ENCODE measurements around the gene LY9. TPM values are rescaled to one million over a fixed set of nuclear protein-coding genes. Genes with fewer than 3 reads are reported as not detected.

Gene LY9
- total RNA-seq, 1 experiment from 2014 or later: not detected

DNA sequence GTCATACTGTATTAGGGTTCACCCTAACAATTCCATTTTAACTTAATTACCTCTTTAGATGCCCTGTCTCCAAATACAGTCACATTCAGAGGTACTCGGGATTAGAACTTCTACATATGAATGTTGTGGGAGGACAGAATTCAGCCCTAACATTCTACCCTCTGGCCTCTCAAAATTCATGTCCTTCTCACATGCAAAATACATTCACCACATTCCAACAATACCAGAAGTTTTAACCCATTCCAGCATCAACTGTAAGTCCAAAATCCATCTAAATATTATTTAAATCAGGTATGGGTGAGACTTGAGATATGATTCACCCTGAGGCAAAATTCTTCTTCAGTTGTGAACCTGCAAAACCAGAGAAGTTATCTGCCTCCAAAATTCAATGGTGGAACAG, 14.5 kb downstream of the LY9 start:
- ChIA-PET CTCF (no interaction called here), POLR2A (ENCODE audit: low non-redundant PET) (no interaction called here)
- H3K27me3 ChIP-seq (replicated peaks; ENCODE audit: insufficient read depth, low read depth, low read length, poor library complexity): peaks cover 3% of the 10 kb centered on the region
- no peak for DNase-seq (ENCODE audit: low spot score)
- H3K27ac ChIP-seq (ENCODE audit: low read depth, low read length, poor library complexity, severe bottlenecking): no peak overlapping the region
- no peaks in the 10 kb centered on the region for H3K36me3 ChIP-seq (ENCODE audit: insufficient read depth, low read length, poor library complexity, severe bottlenecking)
- TF ChIP-seq EZH2 (IDR thresholded peaks at IDR 0.05; ENCODE audit: borderline replicate concordance, low read depth, low read length, poor library complexity, severe bottlenecking): no peak
- TF ChIP-seq, protein P1, sequence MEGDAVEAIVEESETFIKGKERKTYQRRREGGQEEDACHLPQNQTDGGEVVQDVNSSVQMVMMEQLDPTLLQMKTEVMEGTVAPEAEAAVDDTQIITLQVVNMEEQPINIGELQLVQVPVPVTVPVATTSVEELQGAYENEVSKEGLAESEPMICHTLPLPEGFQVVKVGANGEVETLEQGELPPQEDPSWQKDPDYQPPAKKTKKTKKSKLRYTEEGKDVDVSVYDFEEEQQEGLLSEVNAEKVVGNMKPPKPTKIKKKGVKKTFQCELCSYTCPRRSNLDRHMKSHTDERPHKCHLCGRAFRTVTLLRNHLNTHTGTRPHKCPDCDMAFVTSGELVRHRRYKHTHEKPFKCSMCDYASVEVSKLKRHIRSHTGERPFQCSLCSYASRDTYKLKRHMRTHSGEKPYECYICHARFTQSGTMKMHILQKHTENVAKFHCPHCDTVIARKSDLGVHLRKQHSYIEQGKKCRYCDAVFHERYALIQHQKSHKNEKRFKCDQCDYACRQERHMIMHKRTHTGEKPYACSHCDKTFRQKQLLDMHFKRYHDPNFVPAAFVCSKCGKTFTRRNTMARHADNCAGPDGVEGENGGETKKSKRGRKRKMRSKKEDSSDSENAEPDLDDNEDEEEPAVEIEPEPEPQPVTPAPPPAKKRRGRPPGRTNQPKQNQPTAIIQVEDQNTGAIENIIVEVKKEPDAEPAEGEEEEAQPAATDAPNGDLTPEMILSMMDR (conservative IDR thresholded peaks at IDR 0.05; ENCODE audit: low read depth, low read length): no peak
- BruUV-seq (replicated peaks): no TSS peak
- H3K4me3 ChIP-seq (ENCODE audit: low read depth, low read length, poor library complexity, severe bottlenecking): no peak overlapping the region
- H3K9me3 ChIP-seq (ENCODE audit: low read depth, low read length, poor library complexity, severe bottlenecking): peaks cover 12% of the 10 kb centered on the region
- no peaks in the 10 kb centered on the region for H3K4me1 ChIP-seq (ENCODE audit: insufficient read depth, low read length, poor library complexity, severe bottlenecking)
- intact Hi-C loops (cut with micrococcal nuclease; ENCODE audit: unreplicated experiment): no loop called here

DNA sequence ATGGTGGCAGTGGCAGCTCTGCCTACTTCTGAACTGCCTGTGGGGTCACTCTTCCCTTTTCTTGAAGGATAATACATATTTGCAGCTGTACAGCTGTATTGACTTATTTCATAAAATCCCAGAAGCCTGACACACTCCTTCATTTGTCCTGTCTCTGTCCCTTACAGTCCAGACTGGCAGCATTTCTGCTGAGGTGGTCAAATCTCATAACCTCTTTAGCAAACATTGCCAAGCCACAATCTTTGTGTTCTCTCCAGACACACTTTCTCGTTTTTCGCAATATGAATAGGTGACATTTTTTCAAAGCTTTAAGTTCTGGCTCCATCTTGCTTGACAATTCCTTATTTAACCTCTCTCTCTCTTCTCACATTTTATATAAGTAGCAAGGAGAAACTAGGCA, 15.2 kb downstream of the LY9 start:
- no TSS peak for BruUV-seq (replicated peaks)
- Histone ChIP-seq H3K27me3 (replicated peaks; ENCODE audit: insufficient read depth, low read depth, low read length, poor library complexity) (peaks cover 3% of the 10 kb centered on the region), H3K36me3 (ENCODE audit: insufficient read depth, low read length, poor library complexity, severe bottlenecking) (no peaks in the 10 kb centered on the region), H3K4me3 (ENCODE audit: low read depth, low read length, poor library complexity, severe bottlenecking) (no peak overlapping the region), H3K4me1 (ENCODE audit: insufficient read depth, low read length, poor library complexity, severe bottlenecking) (no peaks in the 10 kb centered on the region), H3K27ac (ENCODE audit: low read depth, low read length, poor library complexity, severe bottlenecking) (no peak overlapping the region), H3K9me3 (ENCODE audit: low read depth, low read length, poor library complexity, severe bottlenecking) (peaks cover 12% of the 10 kb centered on the region)
- DNase-seq (ENCODE audit: low spot score): no peak
- intact Hi-C loops (cut with micrococcal nuclease; ENCODE audit: unreplicated experiment): no loop called here
- ChIA-PET POLR2A (ENCODE audit: low non-redundant PET) (no interaction called here), CTCF (no interaction called here)
- TF ChIP-seq, protein P1 (conservative IDR thresholded peaks at IDR 0.05; ENCODE audit: low read depth, low read length): no peak
- no peak for TF ChIP-seq EZH2 (IDR thresholded peaks at IDR 0.05; ENCODE audit: borderline replicate concordance, low read depth, low read length, poor library complexity, severe bottlenecking)

DNA sequence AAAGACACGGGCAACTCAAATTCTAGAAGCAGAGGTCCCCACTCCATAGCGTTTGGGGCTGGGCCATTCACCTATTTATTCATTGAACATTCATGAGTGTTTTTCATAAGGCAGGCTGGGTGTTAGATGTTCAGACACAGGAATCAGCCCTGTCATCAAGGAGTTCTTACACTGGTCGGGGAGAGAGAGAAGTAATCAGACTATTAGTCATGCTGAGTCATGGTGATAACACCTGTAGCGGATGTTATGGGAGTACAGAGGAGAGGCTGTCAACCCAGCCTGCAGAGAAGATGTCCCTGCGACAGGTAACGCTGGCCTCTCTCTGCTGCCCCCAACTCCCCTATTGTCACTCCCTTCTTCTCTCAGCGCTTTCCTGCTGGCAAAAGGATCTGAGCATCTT, 17.2 kb downstream of the LY9 start:
- intact Hi-C loops (cut with micrococcal nuclease; ENCODE audit: unreplicated experiment): no loop called here
- Histone ChIP-seq H3K27ac (ENCODE audit: low read depth, low read length, poor library complexity, severe bottlenecking) (no peak overlapping the region), H3K27me3 (replicated peaks; ENCODE audit: insufficient read depth, low read depth, low read length, poor library complexity) (peaks cover 3% of the 10 kb centered on the region), H3K36me3 (ENCODE audit: insufficient read depth, low read length, poor library complexity, severe bottlenecking) (no peaks in the 10 kb centered on the region), H3K9me3 (ENCODE audit: low read depth, low read length, poor library complexity, severe bottlenecking) (no peaks in the 10 kb centered on the region), H3K4me1 (ENCODE audit: insufficient read depth, low read length, poor library complexity, severe bottlenecking) (no peaks in the 10 kb centered on the region), H3K4me3 (ENCODE audit: low read depth, low read length, poor library complexity, severe bottlenecking) (no peak overlapping the region)
- no peak for TF ChIP-seq EZH2 (IDR thresholded peaks at IDR 0.05; ENCODE audit: borderline replicate concordance, low read depth, low read length, poor library complexity, severe bottlenecking)
- TF ChIP-seq, protein P1 (conservative IDR thresholded peaks at IDR 0.05; ENCODE audit: low read depth, low read length): no peak
- ChIA-PET CTCF (no interaction called here), POLR2A (ENCODE audit: low non-redundant PET) (no interaction called here)
- DNase-seq (ENCODE audit: low spot score): no peak
- no TSS peak for BruUV-seq (replicated peaks)
